NCI-H2196 (cell line): ENCODE measurements around the gene CHAF1B.
A peak's percentile ranks its signal among the peaks of the same experiment; 100 is the strongest.
"Not testable (repeated sequence)": the region's sequence is repeated elsewhere in the genome, so short reads cannot be mapped to it uniquely, and the experiment has no call there.

Experiments used
- DNase-seq: peaks from one replicate; lab custom pipeline; 2025; ENCODE audit not compliant: unreplicated experiment; lab: John Stamatoyannopoulos, UW

The CHAF1B gene

DNA sequence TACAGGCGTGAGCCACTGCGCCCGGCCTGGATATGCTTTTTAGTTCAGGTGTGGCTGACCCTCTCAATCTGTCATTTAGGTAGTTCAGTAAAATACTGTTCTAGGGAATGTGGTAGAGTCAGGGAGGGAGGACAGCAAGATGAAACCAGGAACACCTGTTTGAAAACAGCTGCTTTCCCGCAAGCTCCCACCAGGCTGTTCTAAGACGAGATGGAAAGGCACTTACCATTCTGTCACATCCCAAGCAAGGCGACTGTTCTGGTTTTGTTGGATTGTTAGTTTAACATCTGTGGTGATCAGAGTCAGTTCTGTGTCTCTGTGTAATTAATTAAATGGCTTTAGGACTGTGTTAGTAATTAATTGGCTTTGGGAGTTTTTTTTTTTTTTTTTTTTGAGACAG is 2.9 kb downstream of the CHAF1B start:
- DNase-seq: no peak

DNA sequence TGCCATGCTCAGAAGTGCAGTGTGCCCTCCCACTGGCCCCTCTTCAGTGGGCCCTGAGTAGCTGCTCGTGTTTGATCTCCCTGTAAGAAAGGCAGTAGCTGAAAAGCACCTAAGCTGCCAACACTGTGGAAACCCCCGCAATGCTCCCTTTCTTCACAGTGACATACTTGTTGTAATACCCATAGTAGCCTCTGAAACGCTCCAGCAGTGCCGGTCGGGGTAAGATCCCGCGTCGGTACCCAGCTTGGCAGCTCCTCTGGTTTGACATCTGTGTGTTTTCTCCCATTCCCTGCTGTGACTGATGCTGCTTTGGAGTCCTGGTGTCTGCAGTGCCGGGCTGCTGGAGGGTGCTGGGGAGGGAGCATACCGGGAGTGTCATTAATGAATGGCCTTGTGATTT is 3.6 kb downstream of the CHAF1B start:
- DNase-seq: no peak

DNA sequence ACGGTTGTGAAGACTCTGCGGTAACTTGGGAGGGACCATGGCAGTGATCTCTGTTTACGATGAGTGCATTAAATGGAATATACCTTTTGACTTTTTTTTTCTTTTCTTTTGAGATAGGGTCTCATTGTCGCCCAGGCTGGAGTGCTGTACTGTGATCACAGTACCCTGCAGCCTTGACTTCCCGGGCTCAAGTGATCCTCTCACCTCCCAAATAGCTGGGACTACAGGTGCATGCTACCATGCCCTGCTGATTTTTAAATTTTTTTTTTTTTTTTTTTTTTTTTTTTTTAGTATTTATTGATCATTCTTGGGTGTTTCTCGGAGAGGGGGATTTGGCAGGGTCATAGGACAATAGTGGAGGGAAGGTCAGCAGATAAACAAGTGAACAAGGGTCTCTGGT is 6.5 kb downstream of the CHAF1B start:
- not testable (repeated sequence) for DNase-seq

DNA sequence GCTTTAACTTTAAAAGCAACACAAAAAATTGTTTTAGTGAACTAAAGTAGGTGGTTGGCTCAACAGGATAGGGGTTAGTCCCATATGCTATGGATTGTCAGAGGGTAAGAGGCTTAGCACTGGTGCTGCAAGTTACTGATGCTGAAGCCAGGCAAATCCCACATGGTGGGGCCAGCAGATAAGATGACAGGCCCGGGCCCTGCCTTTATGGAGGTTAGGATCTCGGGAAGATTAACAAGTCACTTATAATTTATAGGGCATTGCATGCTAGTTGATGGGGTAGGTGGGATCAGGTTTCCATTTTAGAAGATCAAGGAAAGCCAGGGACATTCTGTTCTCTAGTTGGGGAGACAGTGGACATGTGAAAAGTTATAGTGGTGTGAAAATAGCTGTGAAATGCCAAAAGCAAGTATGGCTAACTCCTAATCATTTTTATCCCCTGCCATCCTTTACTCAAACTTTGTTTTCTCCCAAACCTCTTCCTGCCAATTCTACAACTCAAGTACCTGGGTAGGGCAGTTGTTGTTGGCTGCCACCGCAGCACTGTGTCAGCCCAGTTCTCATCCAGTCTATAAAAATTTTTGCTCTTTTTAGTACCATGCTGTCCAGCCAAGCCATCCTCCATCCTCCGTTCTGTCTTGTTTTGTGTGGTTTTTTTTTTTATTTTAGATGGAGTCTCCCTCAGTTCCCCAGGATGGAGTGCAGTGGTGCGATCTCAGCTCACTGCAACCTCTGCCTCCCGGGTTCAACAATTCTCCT is 10.3 kb downstream of the CHAF1B start:
- DNase-seq: no peak

DNA sequence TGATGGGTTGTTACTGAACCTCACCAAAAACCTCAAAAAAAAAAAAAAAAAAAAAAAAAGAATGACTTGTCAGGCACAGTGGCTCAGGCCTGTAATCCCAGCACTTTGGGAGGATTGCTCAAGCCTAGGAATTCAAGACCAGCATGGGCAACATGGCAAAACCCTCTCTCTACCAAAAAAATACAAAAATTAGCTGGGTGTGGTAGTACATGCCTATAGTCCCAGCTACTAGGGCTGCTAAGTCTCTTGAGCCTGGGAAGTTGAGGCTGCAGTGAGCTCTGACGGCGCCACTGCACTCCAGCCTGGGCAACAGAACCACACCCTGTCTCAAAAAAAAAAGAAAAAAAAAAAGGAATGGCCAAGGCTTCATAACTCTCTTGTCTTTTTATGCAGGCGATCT is 11.1 kb downstream of the CHAF1B start:
- no peak for DNase-seq

DNA sequence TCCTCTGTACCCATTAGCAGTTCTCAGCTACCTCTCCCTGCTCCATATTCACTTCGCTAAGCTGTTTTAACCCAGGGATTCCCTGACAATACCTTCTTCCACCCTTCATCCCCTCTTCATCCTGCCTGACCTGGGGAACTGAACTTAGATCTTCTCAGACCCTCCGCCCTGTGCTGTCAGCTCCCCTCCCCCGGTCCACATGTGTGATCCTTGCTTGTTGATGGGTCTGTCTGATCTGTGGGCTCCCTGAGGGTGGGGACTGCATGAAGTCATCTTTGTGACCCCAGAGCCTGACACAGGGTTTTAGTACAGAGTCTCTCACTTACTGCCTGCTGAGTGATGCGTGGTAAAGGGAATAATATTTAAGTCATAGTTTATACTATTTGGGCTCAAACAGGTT is 11.8 kb downstream of the CHAF1B start:
- DNase-seq: no peak

DNA sequence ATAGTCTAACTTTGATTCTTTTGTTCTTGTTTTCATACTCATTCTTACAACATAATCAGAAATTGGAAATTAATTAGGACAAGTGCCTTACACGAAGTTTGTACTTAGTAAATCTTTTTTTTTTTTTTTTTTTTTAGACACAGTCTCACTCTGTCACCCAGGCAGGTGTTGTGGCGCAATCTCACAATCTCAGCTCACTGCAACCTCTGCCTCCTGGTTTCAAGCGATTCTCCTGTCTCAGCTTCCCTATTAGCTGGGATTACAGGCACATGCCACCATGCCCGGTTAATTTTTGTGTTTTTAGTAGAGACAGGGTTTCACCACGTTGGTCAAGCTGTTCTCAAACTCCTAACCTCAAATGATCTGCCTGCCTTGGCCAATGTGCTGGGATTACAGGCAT is 12.4 kb downstream of the CHAF1B start:
- no peak for DNase-seq

DNA sequence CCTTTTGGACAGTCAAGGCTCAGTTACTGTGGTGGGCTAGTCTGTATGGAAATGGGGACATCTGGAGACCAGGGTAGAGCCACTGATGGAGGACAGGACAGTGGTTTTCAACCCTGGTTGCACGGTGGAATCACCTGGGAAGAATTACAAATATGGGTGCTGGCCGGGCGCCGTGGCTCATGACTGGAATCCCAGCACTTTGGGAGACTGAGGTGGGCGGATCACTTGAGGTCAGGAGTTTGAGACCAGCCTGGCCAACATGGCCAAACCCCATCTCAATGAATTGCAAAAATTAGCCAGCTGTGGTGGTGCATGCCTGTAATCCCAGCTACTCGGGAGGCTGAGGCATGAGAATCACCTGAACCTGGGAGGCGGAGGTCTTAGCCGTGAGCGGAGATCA is 14.5 kb downstream of the CHAF1B start:
- DNase-seq: not testable (repeated sequence)

DNA sequence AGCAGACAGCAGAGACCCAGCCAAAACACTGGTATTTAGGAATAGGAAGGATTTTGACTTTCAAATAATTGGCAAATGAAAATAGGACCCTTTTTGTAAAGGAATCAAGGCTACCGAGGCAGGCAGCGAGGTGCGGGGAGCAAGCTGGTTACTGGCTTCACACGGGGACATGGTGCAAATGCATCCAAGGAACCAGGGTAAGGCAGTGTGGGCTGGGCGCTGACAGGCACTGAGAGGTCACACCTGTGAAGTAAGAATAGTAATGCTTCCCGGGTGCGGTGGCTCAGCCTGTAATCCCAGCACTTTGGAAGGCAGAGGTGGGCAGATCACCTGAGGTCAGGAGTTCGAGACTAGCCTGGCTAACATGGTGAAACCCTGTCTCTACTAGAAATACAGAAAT is 15.5 kb downstream of the CHAF1B start:
- DNase-seq: no peak

DNA sequence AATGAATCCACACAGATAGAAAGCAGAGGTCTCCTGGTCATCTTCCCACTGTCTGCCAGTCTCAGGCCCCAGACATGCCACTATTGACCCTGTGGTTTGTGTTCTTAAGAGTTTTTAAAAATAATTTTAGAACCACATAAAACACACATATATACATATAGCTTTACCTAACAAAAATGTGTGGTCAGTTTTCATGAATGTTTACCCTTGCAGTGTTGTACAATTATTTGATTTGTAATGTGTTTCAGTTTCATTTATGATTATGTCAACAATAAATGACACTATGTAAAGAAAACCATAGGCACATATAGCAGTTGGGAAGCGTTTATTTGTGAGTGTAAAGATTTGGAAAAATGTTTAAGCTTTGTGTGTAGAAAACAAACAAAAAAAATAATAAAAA is 17.1 kb downstream of the CHAF1B start:
- DNase-seq: no peak

DNA sequence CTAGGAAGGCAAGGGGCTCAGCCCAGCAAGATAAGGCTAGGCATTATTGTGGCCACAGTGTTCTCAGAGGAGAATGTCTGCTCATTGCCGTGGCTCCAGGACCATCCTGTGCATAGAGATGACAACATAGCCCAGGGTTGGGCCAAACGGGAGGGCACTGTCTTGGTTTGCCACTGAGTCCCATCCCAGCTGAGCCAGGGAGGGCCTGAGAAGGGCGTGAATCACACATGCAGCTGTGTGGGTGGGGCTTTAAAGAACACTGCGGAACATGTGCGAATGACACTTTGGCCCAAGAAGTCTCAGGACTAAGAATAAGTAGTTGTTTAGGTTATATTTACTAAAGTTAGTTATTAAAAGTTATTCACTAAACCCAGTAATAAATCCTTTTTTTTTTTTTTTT is 18.5 kb downstream of the CHAF1B start:
- DNase-seq: no peak

DNA sequence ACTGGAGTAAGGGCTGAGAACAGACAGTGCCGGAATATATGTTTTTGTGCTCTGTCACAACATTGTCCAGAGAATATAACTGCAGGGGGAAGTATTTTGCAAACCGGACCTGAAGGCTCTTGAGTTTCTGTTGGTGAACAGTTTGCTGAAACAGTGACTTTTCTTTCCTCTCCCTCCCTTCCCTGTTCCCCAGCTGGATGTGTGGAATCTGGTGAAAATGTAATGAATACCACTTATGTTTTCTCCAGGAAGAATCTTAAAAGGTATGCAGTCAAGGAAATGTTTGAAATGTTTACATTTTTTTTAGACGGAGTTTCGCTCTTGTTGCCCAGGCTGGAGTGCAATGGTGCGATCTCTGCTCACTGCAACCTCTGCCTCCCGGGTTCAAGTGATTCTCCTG is 23.4 kb downstream of the CHAF1B start:
- DNase-seq: no peak

DNA sequence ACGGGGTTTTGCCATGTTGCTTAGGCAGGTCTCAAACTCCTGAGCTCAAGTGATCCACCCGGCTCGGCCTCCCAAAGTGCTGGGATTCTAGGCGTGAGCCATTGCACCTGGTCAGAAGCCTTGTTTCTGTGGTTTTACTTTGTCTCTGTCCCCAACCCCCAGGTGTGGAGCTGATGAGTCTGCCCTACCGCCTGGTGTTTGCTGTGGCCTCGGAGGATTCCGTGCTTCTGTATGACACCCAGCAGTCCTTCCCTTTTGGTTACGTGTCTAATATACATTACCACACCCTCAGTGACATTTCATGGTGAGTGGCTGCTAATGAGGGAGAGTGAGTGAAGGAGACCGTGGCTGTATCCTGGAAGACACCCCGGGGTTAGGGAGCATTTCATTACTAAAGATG is 26.1 kb downstream of the CHAF1B start:
- DNase-seq: no peak

DNA sequence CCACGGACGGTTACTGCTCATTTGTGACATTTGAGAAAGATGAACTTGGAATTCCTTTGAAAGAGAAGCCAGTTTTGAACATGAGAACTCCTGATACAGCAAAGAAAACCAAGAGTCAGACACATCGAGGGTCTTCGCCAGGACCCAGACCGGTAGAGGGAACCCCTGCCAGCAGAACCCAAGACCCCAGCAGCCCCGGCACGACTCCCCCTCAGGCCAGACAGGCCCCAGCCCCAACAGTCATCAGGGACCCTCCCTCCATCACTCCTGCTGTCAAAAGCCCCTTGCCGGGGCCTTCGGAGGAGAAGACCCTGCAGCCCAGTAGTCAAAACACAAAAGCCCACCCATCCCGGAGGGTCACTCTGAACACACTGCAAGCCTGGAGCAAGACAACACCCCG is 27.7 kb downstream of the CHAF1B start:
- DNase-seq: no peak

DNA sequence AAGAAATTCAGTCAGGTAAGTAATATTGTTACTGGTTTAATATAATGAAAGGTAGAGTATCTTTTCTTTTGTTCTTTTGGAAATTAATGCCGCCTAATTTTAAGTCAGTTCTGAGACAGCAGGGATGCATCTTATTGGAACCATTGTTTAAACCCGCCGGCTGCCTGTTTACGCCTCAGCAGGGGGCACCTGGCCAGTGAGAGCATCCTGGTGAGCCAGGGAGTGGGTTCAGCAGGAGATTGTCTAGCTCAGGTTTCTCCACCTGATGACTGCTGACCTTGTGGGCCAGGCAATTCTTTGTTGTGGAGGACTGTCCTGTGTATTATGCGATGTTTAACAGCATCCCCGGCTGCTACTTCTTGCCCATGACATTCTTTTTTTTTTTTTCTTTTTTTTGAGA is 30.2 kb downstream of the CHAF1B start:
- peak; percentile 20 for DNase-seq

DNA sequence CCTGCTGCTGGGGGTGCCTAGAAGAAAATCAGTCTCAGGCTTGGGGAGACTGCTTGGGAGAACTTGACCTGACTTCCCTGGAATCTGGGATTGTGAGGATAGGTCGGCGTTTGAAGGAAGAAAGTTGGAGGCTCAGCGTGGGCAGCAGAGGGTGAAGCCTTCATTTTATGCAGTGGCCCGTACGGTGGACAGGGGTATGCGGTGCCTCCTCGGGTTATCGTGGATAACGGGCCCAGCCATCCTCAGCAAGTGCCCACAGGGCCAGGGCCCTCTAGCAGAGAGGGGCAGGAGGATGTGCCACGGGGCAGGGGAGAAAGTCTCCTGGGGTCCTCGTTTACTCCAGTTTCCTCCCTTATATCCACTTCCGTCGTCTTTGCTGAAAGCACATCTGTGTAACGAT is 34.0 kb downstream of the CHAF1B start:
- DNase-seq: no peak

DNA sequence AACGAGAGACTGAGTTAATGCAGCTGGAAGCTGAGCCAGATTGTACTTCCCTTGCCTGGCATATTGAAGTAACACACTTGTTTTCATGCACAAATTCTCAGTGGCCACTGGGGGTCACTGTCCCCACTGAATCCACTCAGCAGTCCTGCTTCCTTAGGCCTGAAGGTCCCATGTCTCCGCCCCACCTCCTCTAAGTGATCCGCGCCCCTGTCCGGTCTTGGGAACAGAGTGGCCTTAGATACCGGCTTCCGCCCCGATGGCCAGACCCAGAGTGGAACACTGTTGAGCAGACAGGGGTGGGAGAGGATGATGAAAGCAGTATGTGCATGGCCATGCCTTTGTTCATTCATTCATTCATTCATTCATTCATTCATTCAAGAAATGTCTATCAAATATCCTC is 34.8 kb downstream of the CHAF1B start:
- DNase-seq: peak; percentile 65

DNA sequence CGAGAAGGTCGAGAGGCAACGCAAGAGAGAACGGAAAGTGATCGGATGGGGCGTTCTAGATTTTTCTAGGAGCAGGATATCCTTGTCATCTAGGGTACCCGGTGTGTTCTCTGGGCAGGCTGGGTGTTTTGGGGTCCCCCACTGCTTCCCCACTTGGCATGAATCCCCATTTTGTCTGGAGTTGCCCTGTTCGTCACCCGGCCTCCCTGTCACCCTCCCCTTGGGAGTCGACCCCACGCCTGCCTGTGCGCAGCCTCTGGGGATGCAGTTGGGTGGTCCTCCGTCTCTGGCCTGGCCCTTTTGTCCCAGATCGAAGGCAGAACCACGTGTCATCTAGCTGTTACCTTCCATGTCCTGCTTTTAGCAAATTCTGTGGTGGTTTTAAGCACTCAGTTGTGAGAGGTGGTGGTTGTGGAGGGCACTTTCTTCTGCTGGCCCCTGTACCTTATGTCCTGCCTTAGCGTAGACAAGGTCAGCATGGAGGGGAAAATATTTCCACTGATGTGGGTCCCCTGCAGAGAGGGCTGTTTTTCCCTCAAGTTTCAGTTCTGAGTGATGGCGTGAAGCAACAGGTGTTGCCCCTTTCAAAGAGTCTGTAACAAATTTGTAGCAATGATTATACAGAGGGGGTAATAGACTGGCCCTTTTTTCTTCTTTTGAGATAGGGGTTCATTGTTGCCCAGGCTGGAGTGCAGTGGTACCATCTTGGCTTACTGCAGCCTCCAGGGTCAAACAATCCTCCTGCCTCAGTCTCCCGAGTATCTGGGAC is 35.6 kb downstream of the CHAF1B start:
- no peak for DNase-seq

DNA sequence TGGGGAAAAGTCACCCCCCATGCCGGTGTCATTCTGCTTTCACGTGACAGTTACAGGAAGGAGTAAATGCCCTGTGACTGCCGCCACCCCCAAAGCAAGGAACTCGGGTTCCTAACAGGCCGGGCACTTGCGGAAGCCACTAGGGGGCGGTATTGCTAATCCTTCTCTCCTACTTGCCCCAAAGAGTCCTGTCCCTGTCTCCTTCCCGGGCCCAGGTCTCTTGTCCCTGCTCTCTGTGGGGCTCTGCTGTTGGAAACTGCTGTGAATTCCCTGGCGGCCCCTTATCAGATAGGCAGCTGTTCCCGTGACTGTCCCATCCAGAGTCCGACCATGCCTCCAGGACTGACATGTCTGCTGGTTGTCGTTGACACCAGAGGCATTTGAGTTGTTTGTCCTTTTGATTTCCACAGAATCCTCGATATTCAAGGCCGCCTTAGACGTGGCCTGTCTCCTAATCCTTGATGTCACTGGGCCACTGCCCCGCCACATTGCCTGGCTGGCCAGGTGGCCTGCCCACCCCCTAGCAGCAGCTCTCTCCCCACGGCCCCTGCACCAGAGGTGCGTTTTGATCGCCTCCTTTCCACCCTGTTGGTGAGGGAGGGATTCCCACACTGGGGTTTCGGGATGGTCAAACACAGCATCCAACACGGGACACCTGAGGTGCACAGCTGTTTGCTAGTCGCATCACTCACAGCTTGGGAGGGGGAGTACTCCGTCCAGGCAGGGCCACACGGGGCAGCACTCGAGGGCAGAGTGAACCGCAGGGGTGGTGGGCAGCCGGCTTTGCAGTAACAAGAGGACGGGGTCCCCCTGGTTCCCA is 37.3 kb downstream of the CHAF1B start:
- peak; percentile 37 for DNase-seq

DNA sequence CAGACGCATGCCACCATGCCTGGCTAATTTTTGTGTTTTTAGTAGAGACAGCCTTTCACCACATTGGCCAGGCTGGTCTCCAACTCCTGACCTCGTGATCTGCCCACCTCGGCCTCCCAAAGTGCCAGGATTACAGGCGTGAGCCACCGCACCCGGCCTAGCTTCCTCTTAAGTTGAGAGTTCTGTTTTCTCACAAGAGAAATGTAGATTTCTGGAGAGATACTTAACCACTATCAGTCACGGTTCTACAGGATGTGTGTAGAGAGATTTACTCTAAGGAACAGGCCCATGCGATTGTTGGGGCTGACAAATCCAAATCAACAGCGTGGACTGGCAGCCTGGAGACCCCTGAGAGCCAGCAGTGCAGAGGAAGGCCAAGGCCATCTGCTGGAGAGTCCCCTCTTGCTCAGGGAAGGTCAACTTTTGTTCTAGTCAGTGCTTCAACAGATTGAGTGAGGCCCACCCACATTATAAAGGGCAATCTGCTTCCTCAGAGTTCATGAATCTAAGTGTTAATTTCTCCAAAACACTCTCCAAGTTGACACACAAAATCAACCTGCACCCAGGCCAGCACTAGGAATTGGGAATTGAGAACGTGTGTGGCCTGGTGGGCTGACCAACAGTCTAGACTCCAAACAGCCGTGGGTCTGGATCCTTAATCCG is 38.7 kb downstream of the CHAF1B start:
- DNase-seq: no peak

DNA sequence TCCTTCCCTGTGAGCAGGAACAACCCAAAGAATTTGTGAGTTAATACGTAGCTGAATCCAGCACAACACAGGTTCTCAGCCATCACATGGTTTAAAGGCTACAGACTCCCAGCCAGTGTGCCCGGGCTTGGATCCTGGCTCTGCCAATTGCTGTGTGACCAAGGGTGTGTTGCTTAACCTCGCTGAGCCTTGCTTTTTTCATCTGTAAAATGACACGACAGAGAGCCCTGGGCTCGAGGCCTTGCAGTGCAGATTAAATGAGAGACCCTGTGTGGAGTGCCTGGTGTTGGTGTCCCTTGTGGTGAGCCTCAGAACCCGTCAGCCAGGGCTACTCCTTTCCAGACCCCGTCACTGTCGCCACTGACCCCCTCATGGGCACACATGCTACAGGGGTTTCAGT is 39.4 kb downstream of the CHAF1B start:
- no peak for DNase-seq
